GM13977 (cell line): ENCODE measurements around the gene VPS37D.
A peak's percentile ranks its signal among the peaks of the same experiment; 100 is the strongest.

Experiments
- DNase-seq: peaks from one replicate; pipeline ENCODE4 v3.0.0; 2012; ENCODE audit warnings: low spot score
- in situ Hi-C: fragments of 300-500 bp; cut with MboI; formaldehyde crosslinking; loops from one replicate; pipeline ENCODE4 v1.12.0; 2022; ENCODE audit warnings: low sequenced_read_pairs, low pct_unique_long_range_greater_than_20kb, mixed read lengths, inconsistent platforms; ENCODE audit not compliant: unreplicated experiment
- TF ChIP-seq, protein P1 (sequence below): IDR thresholded peaks from 2 replicates; pipeline ENCODE4 v1.5.1; 2012; ENCODE audit warnings: mild to moderate bottlenecking, control low read depth; ENCODE audit not compliant: insufficient read depth; ENCODE audit errors: extremely low read depth, missing control alignments

The VPS37D gene

DNA sequence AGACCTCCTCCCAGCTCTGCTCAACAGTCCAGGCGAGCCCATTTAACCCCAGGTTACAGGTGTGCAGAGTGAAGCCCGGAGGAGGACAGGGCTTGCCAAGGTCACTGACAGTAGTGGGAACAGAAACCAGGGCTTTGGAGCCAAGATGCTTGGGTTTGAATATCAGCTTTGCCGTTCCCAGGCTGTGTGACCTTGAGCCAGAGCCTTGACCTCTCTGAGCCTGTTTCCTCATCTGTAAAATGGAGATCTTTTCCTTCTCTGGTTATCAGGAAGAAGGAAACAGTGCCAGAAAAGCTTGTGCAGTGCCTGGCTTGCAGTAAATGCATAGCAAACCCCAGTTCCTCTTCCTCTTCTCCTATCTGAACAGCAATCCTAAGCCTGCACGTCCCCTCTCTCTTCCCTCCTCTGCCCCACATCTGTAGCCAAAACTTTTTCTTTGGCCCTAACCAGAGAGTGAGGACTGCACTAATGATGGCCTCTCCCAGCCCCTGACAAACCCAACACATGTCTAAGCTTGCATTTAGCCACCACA is 21.9 kb upstream of the VPS37D start:
- no peak for DNase-seq
- TF ChIP-seq, protein P1, sequence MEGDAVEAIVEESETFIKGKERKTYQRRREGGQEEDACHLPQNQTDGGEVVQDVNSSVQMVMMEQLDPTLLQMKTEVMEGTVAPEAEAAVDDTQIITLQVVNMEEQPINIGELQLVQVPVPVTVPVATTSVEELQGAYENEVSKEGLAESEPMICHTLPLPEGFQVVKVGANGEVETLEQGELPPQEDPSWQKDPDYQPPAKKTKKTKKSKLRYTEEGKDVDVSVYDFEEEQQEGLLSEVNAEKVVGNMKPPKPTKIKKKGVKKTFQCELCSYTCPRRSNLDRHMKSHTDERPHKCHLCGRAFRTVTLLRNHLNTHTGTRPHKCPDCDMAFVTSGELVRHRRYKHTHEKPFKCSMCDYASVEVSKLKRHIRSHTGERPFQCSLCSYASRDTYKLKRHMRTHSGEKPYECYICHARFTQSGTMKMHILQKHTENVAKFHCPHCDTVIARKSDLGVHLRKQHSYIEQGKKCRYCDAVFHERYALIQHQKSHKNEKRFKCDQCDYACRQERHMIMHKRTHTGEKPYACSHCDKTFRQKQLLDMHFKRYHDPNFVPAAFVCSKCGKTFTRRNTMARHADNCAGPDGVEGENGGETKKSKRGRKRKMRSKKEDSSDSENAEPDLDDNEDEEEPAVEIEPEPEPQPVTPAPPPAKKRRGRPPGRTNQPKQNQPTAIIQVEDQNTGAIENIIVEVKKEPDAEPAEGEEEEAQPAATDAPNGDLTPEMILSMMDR = no peak
- in situ Hi-C loops = no loop called here

DNA sequence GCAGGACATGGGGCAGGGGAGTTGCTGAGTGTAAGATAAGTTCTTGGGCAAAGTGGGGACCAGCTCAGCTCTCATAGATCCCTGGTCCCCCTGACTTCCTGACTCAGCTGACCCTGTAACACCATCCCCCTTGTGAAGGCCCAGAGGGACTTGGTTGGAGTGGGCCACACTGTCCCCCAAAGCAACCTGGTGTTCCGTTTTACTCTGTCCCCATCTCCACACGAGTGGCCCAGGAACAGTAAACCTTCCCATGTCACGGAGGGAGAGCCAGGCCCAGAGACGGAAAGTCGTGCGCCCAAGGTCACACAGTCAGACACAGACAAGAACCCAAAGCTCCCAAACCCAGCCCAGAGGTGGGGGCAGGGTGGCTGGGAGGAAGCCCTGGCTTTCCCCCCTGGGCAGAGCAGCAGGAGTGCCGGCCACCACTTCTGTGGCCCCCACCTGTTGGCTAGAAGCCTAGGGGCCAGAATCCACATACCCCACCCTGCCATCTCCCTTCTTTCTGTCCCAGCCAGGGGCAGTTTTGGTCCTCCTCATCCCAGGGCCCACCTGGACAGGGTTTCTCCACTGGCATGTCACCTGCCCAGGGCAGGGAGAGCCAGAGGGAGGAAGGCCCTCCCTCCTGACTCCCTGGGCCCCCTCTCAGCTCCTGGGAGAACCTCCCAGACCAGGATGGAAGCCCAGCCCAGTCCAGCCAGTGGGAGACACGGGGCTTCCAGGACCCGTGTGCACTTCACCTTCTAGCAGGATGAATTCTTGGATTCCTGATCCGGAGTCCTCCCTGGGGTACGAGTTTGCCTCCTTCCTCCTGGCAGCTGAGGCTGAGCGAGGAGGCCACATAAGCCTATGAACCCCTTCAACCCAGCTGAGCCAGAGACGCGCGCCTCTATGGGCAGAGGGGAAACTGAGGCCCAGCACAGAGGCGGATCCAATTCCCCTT is 20.6 kb upstream of the VPS37D start:
- no peak for DNase-seq
- in situ Hi-C loops = no loop called here
- TF ChIP-seq, protein P1 = no peak

DNA sequence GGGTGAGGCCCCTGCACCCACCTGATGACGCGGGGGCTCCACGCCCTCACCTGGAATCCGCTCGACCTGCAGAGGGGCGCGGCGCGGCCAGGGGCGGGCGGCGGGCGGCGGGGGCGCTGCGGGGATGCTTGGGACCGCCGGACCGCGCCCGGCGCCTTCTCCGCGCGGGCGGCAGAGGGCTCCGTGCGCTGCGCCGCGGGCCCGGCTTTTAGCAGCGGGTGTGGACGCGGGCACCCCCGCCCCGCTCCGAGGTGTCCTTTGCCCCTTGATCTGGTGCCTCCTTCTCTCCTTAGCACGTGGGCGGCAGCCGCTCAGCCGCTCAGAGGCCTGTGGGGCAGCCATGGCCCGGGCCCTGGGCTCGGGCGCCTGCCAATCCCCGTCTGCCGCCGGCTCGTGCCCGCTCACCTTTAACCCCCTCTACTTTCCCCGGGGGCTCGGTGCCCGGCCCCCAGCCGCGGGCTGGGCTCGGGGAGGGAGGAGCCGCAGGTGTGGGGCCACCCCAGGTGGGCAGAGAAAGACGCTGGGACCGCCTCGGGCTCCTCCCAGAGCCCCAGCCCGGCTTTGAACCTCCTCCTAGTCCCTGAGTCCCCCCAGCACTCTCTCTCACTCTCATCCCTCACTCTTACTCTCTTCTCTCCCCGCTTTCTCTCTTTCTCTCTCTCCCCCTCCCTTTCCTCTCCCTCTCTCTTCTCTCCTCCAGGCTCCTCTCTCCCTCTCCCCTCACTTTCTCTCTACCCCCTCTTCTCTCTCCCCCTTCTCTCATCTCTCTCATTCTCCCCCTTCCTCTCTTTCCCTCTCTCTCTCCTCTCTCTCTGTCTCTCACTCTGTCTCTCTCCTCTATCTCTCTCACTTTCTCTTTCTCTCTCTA is 19.7 kb upstream of the VPS37D start:
- DNase-seq = peak; percentile 60
- in situ Hi-C loops = no loop called here
- TF ChIP-seq, protein P1 = peak; percentile 18

DNA sequence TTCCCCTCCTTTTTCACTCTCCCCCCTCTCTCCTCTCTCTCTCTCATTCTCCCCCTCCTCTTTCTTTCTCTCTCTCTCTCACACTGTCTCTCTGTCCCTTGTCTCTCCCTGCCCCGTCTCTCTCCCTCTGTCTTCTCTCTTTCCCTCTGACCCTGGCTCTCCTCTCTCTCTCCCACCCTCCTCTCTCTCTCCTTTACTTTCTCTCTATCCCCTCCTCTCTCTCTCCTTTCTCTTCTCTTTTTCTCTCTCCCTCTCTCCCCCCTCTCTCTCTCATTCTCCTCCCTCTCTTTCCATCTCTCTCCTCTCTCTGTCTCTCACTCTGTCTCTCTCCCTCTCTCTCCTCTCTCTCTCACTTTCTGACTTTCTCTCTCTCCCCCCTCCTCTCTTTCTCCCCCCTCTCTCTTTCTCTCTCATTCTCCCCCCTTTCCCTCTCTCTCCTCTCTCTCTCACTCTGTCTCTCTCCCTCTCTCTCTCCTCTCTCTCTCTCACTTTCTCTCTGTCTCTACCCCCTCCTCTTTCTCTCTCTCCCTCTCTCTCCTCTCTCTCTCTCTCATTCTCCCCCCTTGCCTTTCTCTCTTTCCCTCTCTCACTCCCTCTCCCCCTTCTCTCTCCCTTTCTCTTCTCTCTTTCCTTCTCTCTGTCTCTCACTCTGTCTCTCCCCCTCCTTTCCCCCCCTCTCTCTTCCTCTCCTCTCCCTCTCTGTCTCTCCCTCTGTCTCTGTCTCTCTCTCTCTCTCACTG is 18.9 kb upstream of the VPS37D start:
- TF ChIP-seq, protein P1 = no peak
- no peak for DNase-seq
- in situ Hi-C loops = no loop called here

DNA sequence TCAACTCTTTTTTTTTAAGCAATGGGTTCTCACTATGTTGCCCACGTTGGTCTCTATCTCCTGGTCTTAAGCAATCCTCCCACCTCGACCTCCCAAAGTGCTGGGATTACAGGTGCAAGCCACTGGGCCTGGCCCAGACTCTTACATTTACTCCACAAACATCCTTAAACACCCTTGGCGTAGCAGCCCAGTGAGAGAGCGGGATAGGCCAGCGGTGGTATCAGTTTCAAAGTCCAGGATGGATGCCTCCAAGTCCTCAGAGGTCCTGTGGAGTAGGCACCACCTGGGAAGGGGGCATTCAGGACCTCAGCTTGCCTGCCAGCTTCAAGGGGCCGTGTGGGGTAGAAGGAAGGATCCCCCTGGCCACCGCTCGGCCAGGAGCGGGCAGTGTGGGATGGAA is 18.1 kb upstream of the VPS37D start:
- DNase-seq = no peak
- TF ChIP-seq, protein P1 = no peak
- in situ Hi-C loops = no loop called here

DNA sequence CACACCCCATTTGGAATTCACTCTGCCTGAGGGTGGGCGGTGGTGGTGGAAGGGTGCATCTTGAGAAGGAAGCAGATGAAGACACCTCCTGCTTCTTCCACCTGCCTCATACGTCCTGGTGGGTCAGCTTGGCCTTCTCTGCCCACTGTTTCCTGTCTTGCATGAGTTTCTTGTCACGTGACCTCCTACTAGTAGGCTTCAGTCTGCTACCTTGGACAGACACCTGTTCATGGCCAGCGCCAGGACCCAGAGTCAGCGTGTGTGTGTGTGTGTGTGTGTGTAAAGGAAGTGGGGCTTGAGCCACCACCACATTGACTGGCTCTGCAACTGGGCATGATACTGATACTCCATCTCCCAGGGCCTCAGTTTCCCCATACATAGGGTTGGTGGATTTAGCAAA is 17.1 kb upstream of the VPS37D start:
- in situ Hi-C loops = no loop called here
- TF ChIP-seq, protein P1 = no peak
- DNase-seq = no peak
